T-cell (primary cell): ENCODE measurements around the gene GEN1. TPM values are rescaled to one million over a fixed set of nuclear protein-coding genes. Genes with fewer than 3 reads are reported as not detected.

Experiments used
- ATAC-seq, 4 experiments: fragments of 200-7000 bp in 3 of 4; fragments of 150-1000 bp in 1 of 4; cut with Tn5 transposase; replicated peaks in 1 of 4; 1 replicate in 3 of 4; 2 replicates in 1 of 4; pipeline ENCODE4 v1.10.0; 2021; ENCODE audit warnings: moderate library complexity in 3 of 4, mild to moderate bottlenecking in 2 of 4, moderate number of reproducible peaks in 1 of 4
- CTCF ChIA-PET, 2 donors: fragments of 300-600 bp; sonication (Branson Sonifier 250); formaldehyde crosslinking; loops; one replicate each; lab custom pipeline; 2022; ENCODE audit warnings: antibody characterized with exemption in 2 of 2; lab: Charles Lee
- POLR2A ChIA-PET, 2 donors: fragments of 300-600 bp; sonication (Branson Sonifier 250); formaldehyde crosslinking; loops; one replicate each; lab custom pipeline; 2022; ENCODE audit warnings: antibody characterized with exemption in 2 of 2; lab: Charles Lee
- DNase-seq, 35 experiments: peaks; one replicate each; pipeline versions ENCODE4 v3.0.0 to v3.0.0-alpha.2; 2013 to 2023
- H3K27ac ChIP-seq: one replicate; pipeline ENCODE4 v1.5.1; 2013; ENCODE audit warnings: low read length
- H3K27me3 ChIP-seq, 2 experiments: replicated peaks in 1 of 2; 1 replicate in 1 of 2; 2 replicates in 1 of 2; pipeline versions ENCODE4 v1.6.1 to v1.7.0; 2013; ENCODE audit warnings: low read length in 1 of 2, mixed read lengths in 1 of 2; ENCODE audit not compliant: control insufficient read depth in 2 of 2, insufficient read depth in 2 of 2; ENCODE audit errors: extremely low read depth in 1 of 2
- H3K36me3 ChIP-seq, 2 donors: 1 replicate in 1 of 2; 2 replicates in 1 of 2; pipeline versions ENCODE4 v1.6.1 to v1.7.0; 2013; ENCODE audit warnings: low read length in 1 of 2; ENCODE audit not compliant: control insufficient read depth in 2 of 2, insufficient read depth in 1 of 2; ENCODE audit errors: extremely low read depth in 1 of 2
- H3K4me1 ChIP-seq, 2 experiments: 1 replicate in 1 of 2; 2 replicates in 1 of 2; pipeline versions ENCODE4 v1.6.1 to v1.7.0; 2013; ENCODE audit warnings: low read length in 2 of 2, mixed read lengths in 1 of 2; ENCODE audit not compliant: insufficient read depth in 2 of 2, control insufficient read depth in 1 of 2; ENCODE audit errors: extremely low read depth in 1 of 2
- H3K4me3 ChIP-seq, 2 donors: 1 replicate in 1 of 2; 2 replicates in 1 of 2; pipeline versions ENCODE4 v1.5.1 to v1.7.0; 2013; ENCODE audit warnings: mild to moderate bottlenecking in 2 of 2, low read length in 1 of 2, moderate library complexity in 1 of 2; ENCODE audit not compliant: control insufficient read depth in 1 of 2; ENCODE audit errors: extremely low read depth in 1 of 2
- H3K9me3 ChIP-seq: 2 replicates; pipeline ENCODE4 v1.7.0; 2013
- H3K27ac Mint-ChIP-seq, 2 donors: one replicate each; pipeline ENCODE4 v1.8.0; 2020 to 2021; ENCODE audit warnings: mild to moderate bottlenecking in 2 of 2, mixed read lengths in 2 of 2
- H3K27me3 Mint-ChIP-seq, 2 donors: one replicate each; pipeline ENCODE4 v1.8.0; 2021 to 2022; ENCODE audit warnings: mixed read lengths in 2 of 2
- H3K36me3 Mint-ChIP-seq: one replicate; pipeline ENCODE4 v1.8.0; 2021; ENCODE audit warnings: mixed read lengths
- H3K4me1 Mint-ChIP-seq, 3 donors: one replicate each; pipeline ENCODE4 v1.8.0; 2020 to 2022; ENCODE audit warnings: mixed read lengths in 3 of 3, mild to moderate bottlenecking in 1 of 3
- H3K4me3 Mint-ChIP-seq, 3 donors: one replicate each; pipeline ENCODE4 v1.8.0; 2020 to 2022; ENCODE audit warnings: mild to moderate bottlenecking in 3 of 3, mixed read lengths in 3 of 3, moderate library complexity in 3 of 3
- H3K9me3 Mint-ChIP-seq, 3 donors: one replicate each; pipeline ENCODE4 v1.8.0; 2020 to 2022; ENCODE audit warnings: mixed read lengths in 3 of 3
- WGBS: methylation state at CpG from one replicate; pipeline ENCODE4 v1.1.5; 2013; ENCODE audit warnings: missing lambda C conversion rate; ENCODE audit not compliant: insufficient coverage; 5-methylcytosine and 5-hydroxymethylcytosine counted together
- total RNA-seq, 35 experiments: library from RNA in 6 of 35; stranded (reverse) in 6 of 35; fragments of 120-200 nt in 1 of 35; gene quantifications; one replicate each; pipeline versions ENCODE4 v1.2.1 to v1.2.4 and lab custom pipeline; 2013 to 2026

GEN1 gene
- total RNA-seq, 5 donors from 2014 or later (not counting 1 experiment from before 2014, with no cell fraction given), result 7.6 to 9.2 (median 7.7) TPM

DNA sequence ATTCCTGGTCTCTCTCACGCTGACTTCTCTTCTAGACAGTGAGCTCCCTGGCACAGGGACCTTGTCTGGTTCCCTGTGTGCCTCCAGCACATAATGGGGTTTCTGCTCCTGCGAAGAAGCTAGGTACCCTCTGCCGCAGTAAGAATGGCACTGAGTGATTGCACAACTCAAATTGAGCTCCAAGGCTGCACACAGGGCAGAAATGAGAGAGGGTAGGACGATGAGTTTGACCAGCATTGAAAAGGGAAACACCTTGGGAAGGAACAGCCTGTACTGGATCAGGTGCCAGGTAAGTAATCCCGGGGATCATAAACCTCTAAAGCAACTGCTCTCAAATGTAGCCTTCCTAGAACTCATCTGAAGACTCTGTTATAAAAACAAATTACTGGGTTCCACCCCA lies 41.4 kb downstream of the GEN1 start:
- H3K27ac ChIP-seq, result no peak overlapping the region
- no peak for ATAC-seq
- Mint-ChIP-seq H3K4me1 (peaks cover 0 to 5% (median 3%) of the 10 kb centered on the region in 3 donors), H3K9me3 (no peaks in the 10 kb centered on the region), H3K4me3 (no peak overlapping the region), H3K36me3 (no peaks in the 10 kb centered on the region), H3K27ac (no peak overlapping the region), H3K27me3 (peaks cover 40 to 48% of the 10 kb centered on the region in 2 donors)
- no peaks in the 10 kb centered on the region for H3K4me1 ChIP-seq
- no peaks in the 10 kb centered on the region for H3K36me3 ChIP-seq
- ChIA-PET POLR2A (no interaction called here), CTCF (interaction anchor here in 1 of 2 donors (0.6 kb wide), 1 partner anchor 28 kb away, joined by 5 read pairs; no protein-coding TSS in a partner anchor)
- no peaks in the 10 kb centered on the region for H3K9me3 ChIP-seq
- peaks cover 0 to 9% of the 10 kb centered on the region in 2 experiments for H3K27me3 ChIP-seq
- no peak for DNase-seq
- 83% methylated on average over 4 of the region's 5 CpGs for WGBS
- H3K4me3 ChIP-seq, result no peak overlapping the region

DNA sequence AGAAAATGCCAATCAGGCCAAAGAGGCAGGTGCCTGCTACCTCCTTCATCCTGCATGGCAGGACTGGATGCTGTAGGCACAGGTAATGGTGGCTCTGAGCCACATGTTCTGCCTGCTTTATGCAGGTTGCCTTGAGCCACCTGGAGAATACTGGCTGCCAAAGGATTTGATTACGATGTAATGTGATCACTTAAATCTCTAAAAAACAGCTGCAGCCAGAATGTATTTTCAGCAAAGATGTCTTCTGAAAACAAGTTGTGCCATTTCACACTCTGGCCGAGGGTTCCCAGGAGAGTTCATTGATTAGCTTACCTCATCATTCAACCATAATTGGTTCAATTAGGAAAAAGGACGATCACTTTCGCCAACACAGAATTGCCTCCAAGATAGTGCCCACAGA lies 44.4 kb downstream of the GEN1 start:
- H3K4me3 Mint-ChIP-seq, result no peak overlapping the region
- WGBS, result 100% methylated on average over 2 of the region's 4 CpGs
- no peak for ATAC-seq
- no peaks in the 10 kb centered on the region for H3K4me1 ChIP-seq
- peaks cover 0 to 5% (median 3%) of the 10 kb centered on the region in 3 donors for H3K4me1 Mint-ChIP-seq
- no peak overlapping the region for H3K27ac ChIP-seq
- H3K9me3 Mint-ChIP-seq, result no peaks in the 10 kb centered on the region
- H3K9me3 ChIP-seq, result no peaks in the 10 kb centered on the region
- POLR2A ChIA-PET, result no interaction called here
- no peak overlapping the region for H3K27ac Mint-ChIP-seq
- CTCF ChIA-PET, result no interaction called here
- H3K36me3 ChIP-seq, result no peaks in the 10 kb centered on the region
- no peak for DNase-seq
- no peaks in the 10 kb centered on the region for H3K36me3 Mint-ChIP-seq
- peaks cover 0 to 2% of the 10 kb centered on the region in 2 experiments for H3K27me3 ChIP-seq
- H3K4me3 ChIP-seq, result no peak overlapping the region
- peaks cover 19 to 31% of the 10 kb centered on the region in 2 donors for H3K27me3 Mint-ChIP-seq

DNA sequence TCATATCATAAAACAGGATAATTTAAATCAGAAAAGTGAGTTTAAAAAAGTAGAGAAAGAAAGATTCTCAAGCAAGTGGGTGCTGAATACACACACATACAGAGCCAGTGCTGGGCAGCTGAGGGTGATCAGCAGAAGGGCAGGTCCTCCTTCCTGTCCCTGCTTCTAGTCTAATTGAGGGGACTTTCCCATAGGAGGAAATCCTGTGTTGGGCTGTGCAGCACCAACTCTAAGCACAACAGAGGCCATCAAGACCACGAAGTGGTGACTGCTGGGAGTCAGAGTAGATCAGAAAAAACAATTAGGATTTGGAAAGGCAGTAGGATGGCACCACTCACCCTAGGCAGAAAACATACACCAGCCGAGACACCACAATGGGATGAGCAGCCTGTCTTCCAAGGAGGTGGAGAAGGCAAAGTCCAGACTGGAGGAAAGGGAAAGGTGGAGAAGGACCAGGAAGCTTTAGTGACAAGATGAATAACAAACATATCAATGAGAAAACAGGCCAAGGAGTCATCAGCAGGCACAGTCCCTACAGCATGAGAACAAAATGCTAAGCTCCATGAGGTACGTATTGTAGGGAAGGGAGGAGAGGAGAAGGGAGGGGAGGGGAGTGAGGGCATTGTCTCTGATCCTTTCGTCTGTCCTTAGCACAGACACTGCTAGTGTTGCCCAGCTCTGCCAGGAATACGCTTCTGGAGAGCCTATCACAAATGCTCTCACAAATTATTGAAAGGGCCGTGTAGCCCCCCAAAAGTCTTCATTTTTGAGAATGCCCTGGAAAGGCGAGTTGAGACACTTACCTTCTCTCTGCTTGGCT lies 45.6 kb downstream of the GEN1 start:
- Histone ChIP-seq H3K9me3 (no peaks in the 10 kb centered on the region), H3K36me3 (no peaks in the 10 kb centered on the region), H3K4me1 (no peaks in the 10 kb centered on the region), H3K4me3 (no peak overlapping the region), H3K27ac (no peak overlapping the region), H3K27me3 (peaks cover 0 to 2% of the 10 kb centered on the region in 2 experiments)
- Mint-ChIP-seq H3K27ac (no peak overlapping the region), H3K4me1 (peaks cover 0 to 5% (median 3%) of the 10 kb centered on the region in 3 donors), H3K9me3 (no peaks in the 10 kb centered on the region), H3K4me3 (no peak overlapping the region), H3K27me3 (peaks cover 22 to 27% of the 10 kb centered on the region in 2 donors), H3K36me3 (no peaks in the 10 kb centered on the region)
- ChIA-PET CTCF (no interaction called here), POLR2A (no interaction called here)
- DNase-seq, result no peak
- ATAC-seq, result no peak
- WGBS, result 66% methylated on average over 3 of the region's 7 CpGs

DNA sequence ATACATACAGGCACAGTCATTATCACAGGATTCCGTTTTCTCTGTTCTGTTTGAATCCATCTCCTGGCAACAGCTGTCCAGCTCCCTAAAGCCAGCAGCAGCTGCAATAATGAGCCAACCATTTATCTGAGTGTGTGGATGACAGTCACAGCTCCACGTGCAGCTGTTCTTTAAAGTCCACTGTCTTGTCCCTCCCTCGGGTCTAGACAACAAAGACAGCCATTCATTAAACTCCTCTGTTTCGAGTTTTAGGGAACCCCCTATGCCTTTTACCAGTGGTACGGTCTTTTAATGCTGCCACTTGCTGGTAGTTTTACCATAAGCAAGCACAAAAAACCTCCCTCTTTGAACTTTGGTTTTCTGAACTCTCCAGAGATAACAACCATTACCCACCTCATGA lies 46.3 kb downstream of the GEN1 start:
- ATAC-seq (no peak), DNase-seq (no peak)
- Histone ChIP-seq H3K9me3 (no peaks in the 10 kb centered on the region), H3K27ac (no peak overlapping the region), H3K4me3 (no peak overlapping the region), H3K27me3 (peaks cover 0 to 2% of the 10 kb centered on the region in 2 experiments), H3K36me3 (no peaks in the 10 kb centered on the region), H3K4me1 (no peaks in the 10 kb centered on the region)
- Mint-ChIP-seq H3K27me3 (peaks cover 24 to 25% of the 10 kb centered on the region in 2 donors), H3K9me3 (no peaks in the 10 kb centered on the region), H3K36me3 (no peaks in the 10 kb centered on the region), H3K27ac (no peak overlapping the region), H3K4me1 (peaks cover 0 to 5% (median 4%) of the 10 kb centered on the region in 3 donors), H3K4me3 (no peak overlapping the region)
- ChIA-PET CTCF (no interaction called here), POLR2A (no interaction called here)
- 92% methylated on average over 2 of the region's 5 CpGs for WGBS

DNA sequence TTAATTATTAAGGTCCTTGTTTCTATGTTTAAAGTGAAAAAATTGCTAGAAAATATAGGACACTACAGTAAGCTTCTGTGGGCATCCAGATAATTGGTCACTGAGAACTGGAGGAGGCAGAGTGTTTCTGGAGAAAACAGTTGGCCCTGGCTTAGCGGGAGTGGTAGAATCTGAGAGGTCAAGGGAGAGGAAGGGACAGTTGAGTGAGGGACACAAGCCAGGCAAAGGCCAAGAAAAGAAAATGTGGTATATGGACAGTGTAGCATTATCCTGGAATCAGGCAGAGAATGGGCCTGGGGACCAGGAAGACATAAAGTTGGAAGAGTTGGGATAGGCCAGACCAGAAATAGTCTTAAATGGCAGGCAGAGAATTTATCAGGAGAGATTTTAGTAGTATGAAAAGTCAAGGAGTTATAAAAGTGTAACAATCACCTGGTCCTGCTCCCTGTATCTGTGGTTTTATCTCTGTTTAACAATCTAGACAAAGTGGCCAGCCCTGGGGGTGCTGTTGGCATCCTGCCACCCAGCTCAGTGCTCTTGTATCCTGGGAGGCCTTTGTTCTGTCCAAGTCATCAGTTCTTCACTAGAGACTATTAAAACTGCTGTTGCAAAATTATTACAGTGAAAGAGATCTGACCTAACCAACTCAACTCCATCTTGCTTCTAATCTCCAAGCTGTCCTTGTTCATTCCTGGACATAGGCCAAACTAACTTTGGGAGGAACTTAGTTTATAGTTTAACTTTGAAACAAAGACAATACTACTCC lies 46.9 kb downstream of the GEN1 start:
- Mint-ChIP-seq H3K27me3 (peaks cover 22 to 27% of the 10 kb centered on the region in 2 donors), H3K9me3 (no peaks in the 10 kb centered on the region), H3K4me1 (peaks cover 0 to 6% (median 5%) of the 10 kb centered on the region in 3 donors), H3K27ac (no peak overlapping the region), H3K36me3 (no peaks in the 10 kb centered on the region), H3K4me3 (no peak overlapping the region)
- ChIA-PET POLR2A (no interaction called here), CTCF (no interaction called here)
- DNase-seq (no peak), ATAC-seq (no peak)
- Histone ChIP-seq H3K4me1 (no peaks in the 10 kb centered on the region), H3K36me3 (no peaks in the 10 kb centered on the region), H3K9me3 (no peaks in the 10 kb centered on the region), H3K4me3 (no peak overlapping the region), H3K27ac (no peak overlapping the region), H3K27me3 (peaks cover 0 to 4% of the 10 kb centered on the region in 2 experiments)
- 100% methylated on average over 1 of the region's 1 CpG for WGBS

DNA sequence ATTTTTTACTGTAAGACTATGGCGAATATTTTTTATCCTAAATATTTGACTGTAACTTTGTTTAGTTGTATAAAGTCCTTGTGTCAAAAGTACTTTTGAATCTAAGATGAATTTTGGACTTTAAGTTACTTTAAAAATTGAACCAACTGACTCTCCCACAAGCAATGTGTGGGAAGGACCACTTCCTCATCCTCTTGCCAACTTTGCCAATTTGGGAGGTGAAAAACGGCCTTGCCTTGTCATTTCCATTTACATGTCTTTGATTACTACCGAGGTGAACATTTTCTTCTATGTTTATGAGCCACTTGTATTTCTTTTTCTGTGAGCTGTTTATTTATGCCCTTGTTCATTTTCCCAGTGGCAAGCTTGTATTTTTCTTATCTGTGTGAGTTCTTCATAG lies 49.6 kb downstream of the GEN1 start:
- Histone ChIP-seq H3K4me3 (no peak overlapping the region), H3K36me3 (no peaks in the 10 kb centered on the region), H3K4me1 (no peaks in the 10 kb centered on the region), H3K9me3 (no peaks in the 10 kb centered on the region), H3K27me3 (peaks cover 0 to 4% of the 10 kb centered on the region in 2 experiments), H3K27ac (no peak overlapping the region)
- WGBS, result no CpG with 5 or more reads among the region's 3 CpGs
- DNase-seq (no peak), ATAC-seq (no peak)
- POLR2A ChIA-PET, result no interaction called here
- CTCF ChIA-PET, result no interaction called here
- H3K9me3 Mint-ChIP-seq, result no peaks in the 10 kb centered on the region
- H3K27me3 Mint-ChIP-seq, result peaks cover 16 to 23% of the 10 kb centered on the region in 2 donors
- no peak overlapping the region for H3K27ac Mint-ChIP-seq
- peaks cover 0 to 6% (median 5%) of the 10 kb centered on the region in 3 donors for H3K4me1 Mint-ChIP-seq
- H3K36me3 Mint-ChIP-seq, result no peaks in the 10 kb centered on the region
- H3K4me3 Mint-ChIP-seq, result no peak overlapping the region
